ENCODE measurements around the gene ANKS3. TPM values are rescaled to one million over a fixed set of nuclear protein-coding genes. Genes with fewer than 3 reads are reported as not detected.

Gene ANKS3
- total RNA-seq, 1 donor from 2014 or later: 20.6 TPM

DNA sequence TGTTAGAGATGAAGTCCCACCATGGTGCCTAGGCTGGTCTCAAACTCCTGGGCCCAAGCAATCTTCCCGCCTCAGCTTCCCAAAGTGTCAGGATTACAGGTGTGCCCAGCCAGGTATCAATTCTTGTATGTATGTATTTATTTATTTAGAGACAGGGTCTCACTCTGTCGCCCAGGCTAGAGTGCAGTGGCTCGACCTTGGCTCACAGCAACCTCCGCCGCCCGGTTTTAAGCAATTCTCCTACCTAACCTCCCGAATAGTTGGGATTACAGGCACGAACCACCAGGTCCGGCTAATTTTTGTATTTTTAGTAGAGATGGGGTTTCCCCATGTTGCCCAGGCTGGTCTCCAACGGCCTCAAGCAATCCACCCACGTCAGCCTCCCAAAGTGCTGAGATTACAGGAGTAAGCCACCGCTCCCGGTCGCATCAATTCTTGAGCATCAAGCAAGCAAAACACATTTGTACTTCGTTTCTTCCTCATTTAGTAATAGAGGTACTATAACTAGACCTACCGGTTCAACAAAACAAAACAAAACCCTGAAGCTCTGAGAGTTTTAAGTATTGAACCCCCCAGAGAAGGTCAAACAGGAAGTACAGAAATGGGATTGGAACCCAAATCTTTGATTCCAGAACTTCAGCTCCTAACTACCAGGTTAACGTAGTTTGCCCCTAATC lies 33.9 kb upstream of the ANKS3 start:
- H3K27ac Mint-ChIP-seq: peak overlapping the region; percentile 84
- no peak for DNase-seq (ENCODE audit: low spot score)
- H3K27me3 Mint-ChIP-seq (ENCODE audit: low read depth): no peaks in the 10 kb centered on the region
- peaks cover 13% of the 10 kb centered on the region for H3K4me1 Mint-ChIP-seq (ENCODE audit: low read depth)
- intact Hi-C loops (cut with micrococcal nuclease): loop anchor here (1.0 to 5.0 kb wide), 5 partner anchors 34 to 189 kb away; partner anchors contain the start of genes ANKS3, DNAAF8, GLYR1 and MGRN1
- no peaks in the 10 kb centered on the region for H3K9me3 Mint-ChIP-seq
- peak overlapping the region; percentile 88 for H3K4me3 Mint-ChIP-seq (ENCODE audit: low read depth)
- H3K36me3 Mint-ChIP-seq (ENCODE audit: low read depth): peaks cover 13% of the 10 kb centered on the region

- intact Hi-C loops (cut with micrococcal nuclease): loop anchor here (1.0 to 5.0 kb wide), 3 partner anchors 33 to 190 kb away; partner anchors contain the start of genes ANKS3, DNAAF8, ROGDI and SEC14L5
- peaks cover 23% of the 10 kb centered on the region for H3K36me3 Mint-ChIP-seq (ENCODE audit: low read depth)
- no peaks in the 10 kb centered on the region for H3K9me3 Mint-ChIP-seq
- H3K27ac Mint-ChIP-seq: peak within 1 kb of the TSS; percentile 84
- H3K4me3 Mint-ChIP-seq (ENCODE audit: low read depth): peak within 1 kb of the TSS; percentile 88
- DNase-seq (ENCODE audit: low spot score): peak; percentile 95
- peaks cover 13% of the 10 kb centered on the region for H3K4me1 Mint-ChIP-seq (ENCODE audit: low read depth)
- no peaks in the 10 kb centered on the region for H3K27me3 Mint-ChIP-seq (ENCODE audit: low read depth)
Measured at GRCh38 chr16:4766875-4767628, 33.0 kb upstream of the ANKS3 start, which contains the start of gene ZNF500. TSS of gene ZNF500 (minus strand) at chr16:4767162. CDS start at chr16:4765978, 1,184 bp downstream.

- Mint-ChIP-seq H3K9me3 (no peaks in the 10 kb centered on the region), H3K4me1 (ENCODE audit: low read depth) (peaks cover 13% of the 10 kb centered on the region), H3K27me3 (ENCODE audit: low read depth) (no peaks in the 10 kb centered on the region), H3K4me3 (ENCODE audit: low read depth) (peak overlapping the region; percentile 85), H3K27ac (peak overlapping the region; percentile 84), H3K36me3 (ENCODE audit: low read depth) (peaks cover 25% of the 10 kb centered on the region)
- intact Hi-C loops (cut with micrococcal nuclease): loop anchor here (5.0 kb wide), 1 partner anchor 192 kb away; the partner anchor contains the start of gene SEC14L5
- DNase-seq (ENCODE audit: low spot score): no peak
Measured at GRCh38 chr16:4765511-4766474, 31.7 kb upstream of the ANKS3 start.

- intact Hi-C loops (cut with micrococcal nuclease): no loop called here
- H3K27me3 Mint-ChIP-seq (ENCODE audit: low read depth): no peaks in the 10 kb centered on the region
Measured at GRCh38 chr16:4763791-4764190, 29.7 kb upstream of the ANKS3 start.

DNA sequence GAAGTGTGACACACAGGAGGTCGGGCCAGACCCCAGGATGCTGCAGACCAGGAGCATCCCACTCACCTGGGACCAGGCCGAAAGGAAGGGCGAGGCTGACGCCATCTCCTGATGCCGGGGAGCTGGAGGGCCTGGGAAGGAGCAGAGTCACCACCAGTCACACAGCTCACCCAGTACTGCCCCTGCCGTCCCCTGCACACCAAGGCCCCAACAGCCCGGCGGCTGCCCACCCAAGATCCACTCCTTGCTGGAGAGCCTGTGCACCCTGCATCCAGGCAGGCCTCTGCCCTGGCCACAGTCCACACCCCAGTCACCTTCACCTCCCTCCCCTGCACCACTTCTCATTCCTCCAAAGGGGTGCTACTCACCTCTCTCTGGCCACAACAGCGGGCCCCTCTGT lies 28.1 kb upstream of the ANKS3 start:
- Mint-ChIP-seq H3K4me3 (ENCODE audit: low read depth) (no peak overlapping the region), H3K4me1 (ENCODE audit: low read depth) (peaks cover 8% of the 10 kb centered on the region), H3K27me3 (ENCODE audit: low read depth) (no peaks in the 10 kb centered on the region), H3K36me3 (ENCODE audit: low read depth) (peaks cover 50% of the 10 kb centered on the region), H3K9me3 (no peaks in the 10 kb centered on the region), H3K27ac (no peak overlapping the region)
- DNase-seq (ENCODE audit: low spot score): no peak
- intact Hi-C loops (cut with micrococcal nuclease): no loop called here

More at GRCh38 chr16:4763791-4764190, 29.7 kb upstream of the ANKS3 start:
- Mint-ChIP-seq H3K4me3 (ENCODE audit: low read depth) (peak overlapping the region; percentile 8), H3K36me3 (ENCODE audit: low read depth) (peaks cover 43% of the 10 kb centered on the region), H3K27ac (no peak overlapping the region), H3K4me1 (ENCODE audit: low read depth) (peaks cover 13% of the 10 kb centered on the region), H3K9me3 (no peaks in the 10 kb centered on the region)
- DNase-seq (ENCODE audit: low spot score): no peak

GRCh38 chr16:4760221-4760910 lies 26.3 kb upstream of the ANKS3 start:
- peak overlapping the region; percentile 5 for H3K27ac Mint-ChIP-seq
- H3K9me3 Mint-ChIP-seq: peaks cover 3% of the 10 kb centered on the region
- H3K4me3 Mint-ChIP-seq (ENCODE audit: low read depth): no peak overlapping the region
- no peaks in the 10 kb centered on the region for H3K27me3 Mint-ChIP-seq (ENCODE audit: low read depth)
- intact Hi-C loops (cut with micrococcal nuclease): no loop called here
- no peak for DNase-seq (ENCODE audit: low spot score)
- H3K4me1 Mint-ChIP-seq (ENCODE audit: low read depth): no peaks in the 10 kb centered on the region
- peaks cover 62% of the 10 kb centered on the region for H3K36me3 Mint-ChIP-seq (ENCODE audit: low read depth)

GRCh38 chr16:4755687-4756086 lies 21.6 kb upstream of the ANKS3 start:
- H3K4me3 Mint-ChIP-seq (ENCODE audit: low read depth): no peak overlapping the region
- peaks cover 66% of the 10 kb centered on the region for H3K36me3 Mint-ChIP-seq (ENCODE audit: low read depth)
- H3K4me1 Mint-ChIP-seq (ENCODE audit: low read depth): no peaks in the 10 kb centered on the region
- H3K27ac Mint-ChIP-seq: no peak overlapping the region
- intact Hi-C loops (cut with micrococcal nuclease): no loop called here
- DNase-seq (ENCODE audit: low spot score): no peak
- no peaks in the 10 kb centered on the region for H3K27me3 Mint-ChIP-seq (ENCODE audit: low read depth)
- H3K9me3 Mint-ChIP-seq: peaks cover 3% of the 10 kb centered on the region

- no peak overlapping the region for H3K4me3 Mint-ChIP-seq (ENCODE audit: low read depth)
- peaks cover 60% of the 10 kb centered on the region for H3K36me3 Mint-ChIP-seq (ENCODE audit: low read depth)
- H3K9me3 Mint-ChIP-seq: peaks cover 3% of the 10 kb centered on the region
- no peaks in the 10 kb centered on the region for H3K4me1 Mint-ChIP-seq (ENCODE audit: low read depth)
- no peaks in the 10 kb centered on the region for H3K27me3 Mint-ChIP-seq (ENCODE audit: low read depth)
- no peak overlapping the region for H3K27ac Mint-ChIP-seq
- no peak for DNase-seq (ENCODE audit: low spot score)
- intact Hi-C loops (cut with micrococcal nuclease): no loop called here
Measured at GRCh38 chr16:4754865-4755264, 20.8 kb upstream of the ANKS3 start.

GRCh38 chr16:4753227-4753626 lies 19.2 kb upstream of the ANKS3 start:
- H3K9me3 Mint-ChIP-seq: peaks cover 3% of the 10 kb centered on the region
- intact Hi-C loops (cut with micrococcal nuclease): no loop called here
- no peaks in the 10 kb centered on the region for H3K27me3 Mint-ChIP-seq (ENCODE audit: low read depth)
- no peak for DNase-seq (ENCODE audit: low spot score)
- no peak overlapping the region for H3K4me3 Mint-ChIP-seq (ENCODE audit: low read depth)
- H3K4me1 Mint-ChIP-seq (ENCODE audit: low read depth): no peaks in the 10 kb centered on the region
- H3K36me3 Mint-ChIP-seq (ENCODE audit: low read depth): peaks cover 44% of the 10 kb centered on the region
- H3K27ac Mint-ChIP-seq: no peak overlapping the region

- H3K27ac Mint-ChIP-seq: no peak overlapping the region
- H3K36me3 Mint-ChIP-seq (ENCODE audit: low read depth): peaks cover 44% of the 10 kb centered on the region
- H3K4me3 Mint-ChIP-seq (ENCODE audit: low read depth): no peak overlapping the region
- no peak for DNase-seq (ENCODE audit: low spot score)
- no peaks in the 10 kb centered on the region for H3K27me3 Mint-ChIP-seq (ENCODE audit: low read depth)
- peaks cover 3% of the 10 kb centered on the region for H3K9me3 Mint-ChIP-seq
- peaks cover 5% of the 10 kb centered on the region for H3K4me1 Mint-ChIP-seq (ENCODE audit: low read depth)
- intact Hi-C loops (cut with micrococcal nuclease): no loop called here
Measured at GRCh38 chr16:4752351-4753100, 18.5 kb upstream of the ANKS3 start.

DNA sequence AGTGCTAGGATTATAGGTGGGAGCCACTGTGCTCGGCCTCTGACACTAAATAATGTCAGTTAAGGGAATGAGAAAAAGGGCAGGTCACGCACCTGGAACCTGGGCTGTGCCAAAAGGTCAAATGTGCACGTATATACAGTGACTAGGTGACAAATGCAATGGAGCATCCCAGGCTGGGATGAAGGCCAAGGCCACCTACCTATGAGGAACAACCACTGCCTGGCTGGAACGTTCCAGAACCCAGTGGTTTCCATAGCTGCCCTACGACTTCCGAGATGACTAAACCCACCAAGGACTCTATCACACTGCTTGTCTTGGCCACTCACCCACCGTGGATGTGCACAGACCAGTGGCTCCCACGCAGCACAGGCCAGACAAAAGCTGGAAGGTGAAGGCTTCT lies 16.8 kb upstream of the ANKS3 start:
- intact Hi-C loops (cut with micrococcal nuclease): no loop called here
- Mint-ChIP-seq H3K27me3 (ENCODE audit: low read depth) (no peaks in the 10 kb centered on the region), H3K4me3 (ENCODE audit: low read depth) (no peak overlapping the region), H3K27ac (no peak overlapping the region), H3K4me1 (ENCODE audit: low read depth) (peaks cover 5% of the 10 kb centered on the region), H3K36me3 (ENCODE audit: low read depth) (peaks cover 33% of the 10 kb centered on the region), H3K9me3 (peaks cover 3% of the 10 kb centered on the region)
- DNase-seq (ENCODE audit: low spot score): no peak

Measured in activated T-helper 2 cell treated with anti-CD3 and anti-CD28 coated beads, Interferon-gamma antibody, Interleukin-2, Interleukin-4, amounts not matched to agents 10 μg/mL and 5 μg/mL and 100 μg/mL, durations not matched to agents 14 hours and 24 hours and 36 hours (primary cell).